HG03354 (cell line): ENCODE data around the gene RACK1.

Source experiments
- ATAC-seq: cut with Tn5 transposase; IDR thresholded peaks from one replicate; pipeline ENCODE4 v1.9.1; 2021; ENCODE audit warnings: mild to moderate bottlenecking; ENCODE audit not compliant: unreplicated experiment, poor library complexity, severe bottlenecking

The RACK1 gene

GRCh38 chr5:181200816-181201215 is 42.9 kb downstream of the RACK1 start:
- ATAC-seq = no peak

- ATAC-seq = no peak
Measured at GRCh38 chr5:181199881-181200638, 43.6 kb downstream of the RACK1 start.

GRCh38 chr5:181198905-181199519 is 44.7 kb downstream of the RACK1 start:
- peak; percentile 62 for ATAC-seq

GRCh38 chr5:181198106-181198685 is 45.5 kb downstream of the RACK1 start:
- no peak for ATAC-seq

- no peak for ATAC-seq
Measured at GRCh38 chr5:181197326-181197951, 46.3 kb downstream of the RACK1 start.

GRCh38 chr5:181195249-181195761 is 48.4 kb downstream of the RACK1 start:
- ATAC-seq = no peak

- ATAC-seq = no peak
Measured at GRCh38 chr5:181194489-181195248, 49.0 kb downstream of the RACK1 start.

GRCh38 chr5:181193656-181194055 is 50.0 kb downstream of the RACK1 start:
- ATAC-seq = no peak

- no peak for ATAC-seq
Measured at GRCh38 chr5:181192337-181193046, 51.2 kb downstream of the RACK1 start.

GRCh38 chr5:181191526-181192336 is 52.0 kb downstream of the RACK1 start:
- ATAC-seq = peak; percentile 59

- peak; percentile 10 for ATAC-seq
Measured at GRCh38 chr5:181190711-181191525, 52.8 kb downstream of the RACK1 start.

- ATAC-seq = no peak
Measured at GRCh38 chr5:181189962-181190710, 53.6 kb downstream of the RACK1 start.

- ATAC-seq = no peak
Measured at GRCh38 chr5:181189363-181189961, 54.2 kb downstream of the RACK1 start.

- peak; percentile 10 for ATAC-seq
Measured at GRCh38 chr5:181188700-181189362, 54.9 kb downstream of the RACK1 start.

GRCh38 chr5:181187500-181188213 is 56.0 kb downstream of the RACK1 start:
- no peak for ATAC-seq
